K562 (cell line): ENCODE data around the gene CNGA1. TPM values are rescaled to one million over a fixed set of nuclear protein-coding genes. Genes with fewer than 3 reads are reported as not detected.

ENCODE experiments used
- ATAC-seq: fragments of 200-7000 bp; cut with Tn5 transposase; 3 replicates; pipeline ENCODE4 v1.9.1; 2020; ENCODE audit warnings: moderate library complexity
- BruUV-seq: library from RNA; stranded (reverse); fragments of 400-500 nt; replicated peaks from 2 replicates; lab custom pipeline; 2021; lab: Mats Ljungman, UMichigan
- CTCF ChIA-PET: fragments of 300-600 bp; formaldehyde crosslinking; extraction: SDS; loops from one replicate; lab custom pipeline; 2021; ENCODE audit warnings: low intra/inter-chr PET ratio; lab: Yijun Ruan, JAX
- POLR2A ChIA-PET: fragments of 300-600, 350-650 bp; sonication (Branson Sonifier 250); formaldehyde crosslinking; extraction: SDS; loops from one replicate; lab custom pipeline; 2021; ENCODE audit warnings: antibody characterized with exemption, inconsistent platforms; lab: Yijun Ruan, JAX
- DNase-seq, 4 experiments: peaks; one replicate each; pipeline versions ENCODE4 v3.0.0 to v3.0.0-alpha.2; 2011 to 2018; ENCODE audit warnings: low spot score in 3 of 4, mixed read lengths in 3 of 4; ENCODE audit errors: extremely low read depth in 1 of 4
- FAIRE-seq: peaks from 2 replicates; lab custom pipeline; 2011; peaks lifted over from hg19 to GRCh38; lab: Jason Lieb, UNC
- H2AFZ ChIP-seq: 2 replicates; pipeline ENCODE4 v1.6.0; 2011; ENCODE audit warnings: low read depth, low read length, control low read depth, inconsistent platforms
- H3K27ac ChIP-seq: fragments of 200-600 bp; 3 replicates; pipeline ENCODE4 v1.8.0; 2011; ENCODE audit warnings: low read depth, mild to moderate bottlenecking, control low read depth, inconsistent platforms, low read length, moderate library complexity, mixed read lengths; ENCODE audit errors: extremely low read depth
- H3K27me3 ChIP-seq, 2 experiments: fragments of 300-600 bp in 1 of 2; 2 replicates in 1 of 2; 3 replicates in 1 of 2; pipeline versions ENCODE4 v1.6.0 to v1.8.0; 2011; ENCODE audit warnings: inconsistent platforms in 2 of 2, low read length in 2 of 2, mild to moderate bottlenecking in 1 of 2, mixed read lengths in 1 of 2, moderate library complexity in 1 of 2; ENCODE audit not compliant: control insufficient read depth in 2 of 2, insufficient read depth in 2 of 2
- H3K36me3 ChIP-seq: fragments of 300-600 bp; 3 replicates; pipeline ENCODE4 v1.8.0; 2011; ENCODE audit warnings: mild to moderate bottlenecking, low read length, inconsistent platforms; ENCODE audit not compliant: control insufficient read depth, insufficient read depth
- H3K4me1 ChIP-seq, 2 experiments: fragments of 200-600 bp in 1 of 2; replicated peaks in 1 of 2; 2 replicates in 1 of 2; 3 replicates in 1 of 2; pipeline versions ENCODE4 v1.5.1 to v1.8.0; 2011; ENCODE audit warnings: inconsistent platforms in 2 of 2, low read length in 2 of 2, mild to moderate bottlenecking in 1 of 2, mixed read lengths in 1 of 2, moderate library complexity in 1 of 2; ENCODE audit not compliant: control insufficient read depth in 2 of 2, insufficient read depth in 2 of 2
- H3K4me2 ChIP-seq: 2 replicates; pipeline ENCODE4 v1.6.1; 2011; ENCODE audit warnings: low read length, control low read depth, inconsistent platforms, mixed read lengths; ENCODE audit not compliant: insufficient read depth
- H3K4me3 ChIP-seq: fragments of 200-600 bp; sonication (generic), shearing (Covaris generic); 2 replicates; pipeline ENCODE4 v1.5.1; 2016; ENCODE audit warnings: control low read depth, inconsistent platforms
- H3K79me2 ChIP-seq: fragments of 200-600 bp; 3 replicates; pipeline ENCODE4 v1.8.0; 2011; ENCODE audit warnings: low read length, inconsistent platforms; ENCODE audit not compliant: control insufficient read depth, insufficient read depth
- H3K9ac ChIP-seq, 2 experiments: 2 replicates each; pipeline versions ENCODE4 v1.6.0 to v1.6.1; 2011; ENCODE audit warnings: low read depth in 2 of 2, low read length in 2 of 2, control low read depth in 1 of 2, inconsistent platforms in 1 of 2, mild to moderate bottlenecking in 1 of 2, mixed read lengths in 1 of 2; ENCODE audit not compliant: insufficient read depth in 1 of 2
- H3K9me1 ChIP-seq: one replicate; pipeline ENCODE4 v1.6.0; 2011; ENCODE audit warnings: inconsistent platforms, mild to moderate bottlenecking, low read length, moderate library complexity; ENCODE audit not compliant: control insufficient read depth, insufficient read depth
- H3K9me3 ChIP-seq: replicated peaks from 2 replicates; pipeline ENCODE4 v1.5.1; 2011; ENCODE audit warnings: low read depth, low read length, inconsistent platforms; ENCODE audit not compliant: control insufficient read depth, insufficient read depth
- H4K20me1 ChIP-seq: replicated peaks from 2 replicates; pipeline ENCODE4 v1.6.1; 2011; ENCODE audit warnings: low read length, inconsistent platforms, mixed read lengths; ENCODE audit not compliant: control insufficient read depth, insufficient read depth
- CHCHD3 ChIP-seq: fragments of 250-450 bp; sonication (Bioruptor Pico); IDR thresholded peaks from 2 replicates; pipeline ENCODE4 v2.1.2; 2022; ENCODE audit warnings: mild to moderate bottlenecking
- PRPF4 ChIP-seq: fragments of 200-400 bp; formaldehyde crosslinking; IDR thresholded peaks from one replicate; pipeline ENCODE4 v1.6.1; 2017; ENCODE audit warnings: low read length, low read depth, mild to moderate bottlenecking; ENCODE audit not compliant: insufficient read depth, poor library complexity, severe bottlenecking
- XRCC4 ChIP-seq: IDR thresholded peaks from one replicate; pipeline ENCODE4 v1.6.1; 2011; ENCODE audit not compliant: insufficient read depth, insufficient read length; ENCODE audit errors: extremely low read depth
- ZNF384 ChIP-seq: IDR thresholded peaks from 2 replicates; pipeline ENCODE4 v1.6.1; 2012; ENCODE audit warnings: low read depth, low read length, improper control_type of control experiment
- WGBS: fragments of 100-300 bp; shearing (Covaris generic); methylation state at CpG from one replicate; pipeline ENCODE4 v1.1.6; 2016; ENCODE audit warnings: low coverage, mixed read lengths; ENCODE audit not compliant: insufficient coverage; ENCODE audit errors: missing lambda C conversion rate; 5-methylcytosine and 5-hydroxymethylcytosine counted together
- in situ Hi-C: fragments of 300-500 bp; cut with MboI; formaldehyde crosslinking; loops from 4 replicates; pipeline ENCODE4 v1.15.0; 2018; ENCODE audit warnings: inconsistent platforms, mixed read lengths
- intact Hi-C: fragments of 100-400 bp; cut with micrococcal nuclease; formaldehyde crosslinking; loops from 2 replicates; pipeline ENCODE4 v1.14.2; 2022
- polyA plus RNA-seq, 8 experiments: library from polyadenylated mRNA; depleted of rRNA in 4 of 8; stranded (reverse) in 5 of 8; unstranded in 3 of 8; fragments of >200 nt; fragmentation: Nextera tagmentation in 2 of 8; fragmentation: Illumina TruSeq in 1 of 8; extraction: Ambion mirVana in 2 of 8; extraction: Trizol in 1 of 8; gene quantifications; 2 replicates each; pipeline versions ENCODE4 v1.2.1 to v1.2.3, GENCODE V29; 2011 to 2014; ENCODE audit warnings: inconsistent platforms in 1 of 8, missing spikeins in 1 of 8
- total RNA-seq, 7 experiments: library from RNA; depleted of rRNA in 6 of 7; stranded (reverse); fragments of >200 nt in 6 of 7; fragmentation: Illumina TruSeq in 2 of 7; extraction: Trizol in 2 of 7; gene quantifications; 2 replicates each; pipeline versions ENCODE4 v1.2.1 to v1.2.3, GENCODE V29; 2011 to 2021; ENCODE audit warnings: low replicate concordance in 1 of 7
- TF ChIP-seq, protein P1 (sequence below), 2 experiments: IDR thresholded peaks in 1 of 2; conservative IDR thresholded peaks in 1 of 2; 2 replicates each; pipeline ENCODE4 v1.6.1; 2016; ENCODE audit warnings: low read depth in 2 of 2, mild to moderate bottlenecking in 1 of 2, missing compliant biosample characterization in 1 of 2, missing genetic modification characterization in 1 of 2, moderate library complexity in 1 of 2
- TF ChIP-seq, protein P2 (sequence below): sonication (generic); formaldehyde crosslinking; IDR thresholded peaks from 2 replicates; pipeline ENCODE4 v1.9.0; 2022; ENCODE audit warnings: mild to moderate bottlenecking, missing genetic modification reagents
- TF ChIP-seq, protein P3 (sequence below): fragments of 450-650 bp; conservative IDR thresholded peaks from 2 replicates; pipeline ENCODE4 v1.6.1; 2016; ENCODE audit warnings: missing genetic modification characterization, low read depth, mild to moderate bottlenecking, control low read depth, missing compliant biosample characterization

Gene CNGA1
- total and polyA plus RNA-seq, 9 of the 15 experiments (the other 6 are each of a cell fraction or from before 2014, with no cell fraction given), result 0.03 to 0.29 (median 0.04) TPM; not detected in 5

DNA sequence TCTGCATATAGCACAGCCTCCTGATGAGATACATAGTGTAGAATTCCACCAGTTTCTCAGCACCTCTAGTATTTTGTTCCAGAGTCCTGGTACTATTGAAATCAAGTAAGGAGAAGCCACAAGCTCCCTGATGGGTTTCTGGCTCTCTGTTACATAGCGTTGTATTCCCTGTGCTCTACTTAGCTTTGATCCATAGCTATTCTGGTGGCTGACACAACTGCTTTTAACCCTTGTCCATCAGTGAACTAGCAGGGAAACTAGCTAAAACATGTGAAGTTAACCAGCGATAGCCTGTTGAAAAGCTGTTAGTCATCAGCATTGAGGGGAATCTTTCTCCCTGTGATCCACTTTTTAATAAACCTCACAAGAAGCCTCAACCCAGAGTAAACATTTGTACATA is 27.0 kb upstream of the CNGA1 start (continued):
- TF ChIP-seq, protein P1, sequence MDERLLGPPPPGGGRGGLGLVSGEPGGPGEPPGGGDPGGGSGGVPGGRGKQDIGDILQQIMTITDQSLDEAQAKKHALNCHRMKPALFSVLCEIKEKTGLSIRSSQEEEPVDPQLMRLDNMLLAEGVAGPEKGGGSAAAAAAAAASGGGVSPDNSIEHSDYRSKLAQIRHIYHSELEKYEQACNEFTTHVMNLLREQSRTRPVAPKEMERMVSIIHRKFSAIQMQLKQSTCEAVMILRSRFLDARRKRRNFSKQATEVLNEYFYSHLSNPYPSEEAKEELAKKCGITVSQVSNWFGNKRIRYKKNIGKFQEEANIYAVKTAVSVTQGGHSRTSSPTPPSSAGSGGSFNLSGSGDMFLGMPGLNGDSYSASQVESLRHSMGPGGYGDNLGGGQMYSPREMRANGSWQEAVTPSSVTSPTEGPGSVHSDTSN (CRISPR knock-in tag; IDR thresholded peaks at IDR 0.05; ENCODE audit: low read depth), result no peak
- TF ChIP-seq, protein P1 (tag; conservative IDR thresholded peaks at IDR 0.05; ENCODE audit: low read depth), result no peak
- TF ChIP-seq ZNF384, result no peak
- TF ChIP-seq XRCC4, result no peak
- TF ChIP-seq PRPF4, result no peak

DNA sequence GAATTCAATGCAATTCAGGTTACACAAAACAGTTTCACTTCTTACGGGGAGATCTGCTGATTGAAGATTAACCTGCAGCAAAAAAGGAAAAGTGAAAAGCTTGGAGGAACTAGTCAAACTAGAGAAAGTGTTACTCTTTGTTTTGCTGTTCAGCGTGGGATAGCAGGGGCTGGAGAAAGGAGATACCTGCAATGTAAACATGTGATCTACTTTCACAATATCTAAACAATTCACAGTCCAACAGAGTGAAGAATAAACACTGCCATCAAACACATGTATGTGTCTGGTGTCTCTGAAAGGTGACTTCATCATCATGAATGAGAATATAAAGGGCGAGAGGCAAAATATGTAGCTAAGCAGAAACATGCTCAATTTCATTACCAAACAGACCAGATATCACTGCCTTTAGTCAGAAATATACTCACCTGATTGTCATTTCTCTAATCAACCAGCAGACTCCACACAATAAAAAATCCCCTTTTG is 26.5 kb upstream of the CNGA1 start:
- BruUV-seq, result no TSS peak
- intact Hi-C loops, result loop anchor here (5.0 kb wide), 1 partner anchor 44 kb away; no protein-coding TSS in a partner anchor
- POLR2A ChIA-PET, result interaction anchor here (0.8 kb wide), 1 partner anchor 45 kb away, joined by 3 read pairs; no protein-coding TSS in a partner anchor

More for the DNA sequence above, 26.5 kb upstream of the CNGA1 start:
- FAIRE-seq, result no peak
- Histone ChIP-seq H3K9me3 (no peaks in the 10 kb centered on the region), H3K36me3 (no peaks in the 10 kb centered on the region), H3K27me3 (peaks cover 12 to 20% of the 10 kb centered on the region in 2 experiments; a peak in 4 of 5 replicates), H2AFZ (no peak overlapping the region), H3K4me1 (no peaks in the 10 kb centered on the region), H3K4me3 (no peak overlapping the region), H4K20me1 (no peaks in the 10 kb centered on the region), H3K79me2 (no peaks in the 10 kb centered on the region), H3K4me2 (no peak overlapping the region), H3K9me1 (no peaks in the 10 kb centered on the region), H3K27ac (no peak overlapping the region), H3K9ac (no peak overlapping the region)
- CTCF ChIA-PET, result no interaction called here
- no peak for ATAC-seq
- WGBS, result 2% methylated on average over 3 of the region's 3 CpGs
- in situ Hi-C loops, result no loop called here
- TF ChIP-seq, protein P2, sequence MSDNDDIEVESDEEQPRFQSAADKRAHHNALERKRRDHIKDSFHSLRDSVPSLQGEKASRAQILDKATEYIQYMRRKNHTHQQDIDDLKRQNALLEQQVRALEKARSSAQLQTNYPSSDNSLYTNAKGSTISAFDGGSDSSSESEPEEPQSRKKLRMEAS, result no peak
- TF ChIP-seq, protein P3, sequence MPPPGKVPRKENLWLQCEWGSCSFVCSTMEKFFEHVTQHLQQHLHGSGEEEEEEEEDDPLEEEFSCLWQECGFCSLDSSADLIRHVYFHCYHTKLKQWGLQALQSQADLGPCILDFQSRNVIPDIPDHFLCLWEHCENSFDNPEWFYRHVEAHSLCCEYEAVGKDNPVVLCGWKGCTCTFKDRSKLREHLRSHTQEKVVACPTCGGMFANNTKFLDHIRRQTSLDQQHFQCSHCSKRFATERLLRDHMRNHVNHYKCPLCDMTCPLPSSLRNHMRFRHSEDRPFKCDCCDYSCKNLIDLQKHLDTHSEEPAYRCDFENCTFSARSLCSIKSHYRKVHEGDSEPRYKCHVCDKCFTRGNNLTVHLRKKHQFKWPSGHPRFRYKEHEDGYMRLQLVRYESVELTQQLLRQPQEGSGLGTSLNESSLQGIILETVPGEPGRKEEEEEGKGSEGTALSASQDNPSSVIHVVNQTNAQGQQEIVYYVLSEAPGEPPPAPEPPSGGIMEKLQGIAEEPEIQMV (tag), result no peak
- TF ChIP-seq CHCHD3, result no peak
- DNase-seq, result no peak
